ENCODE measurements around the gene CEP78.
"Not testable (repeated sequence)": the region's sequence is repeated elsewhere in the genome, so short reads cannot be mapped to it uniquely, and the experiment has no call there.

Gene CEP78

DNA sequence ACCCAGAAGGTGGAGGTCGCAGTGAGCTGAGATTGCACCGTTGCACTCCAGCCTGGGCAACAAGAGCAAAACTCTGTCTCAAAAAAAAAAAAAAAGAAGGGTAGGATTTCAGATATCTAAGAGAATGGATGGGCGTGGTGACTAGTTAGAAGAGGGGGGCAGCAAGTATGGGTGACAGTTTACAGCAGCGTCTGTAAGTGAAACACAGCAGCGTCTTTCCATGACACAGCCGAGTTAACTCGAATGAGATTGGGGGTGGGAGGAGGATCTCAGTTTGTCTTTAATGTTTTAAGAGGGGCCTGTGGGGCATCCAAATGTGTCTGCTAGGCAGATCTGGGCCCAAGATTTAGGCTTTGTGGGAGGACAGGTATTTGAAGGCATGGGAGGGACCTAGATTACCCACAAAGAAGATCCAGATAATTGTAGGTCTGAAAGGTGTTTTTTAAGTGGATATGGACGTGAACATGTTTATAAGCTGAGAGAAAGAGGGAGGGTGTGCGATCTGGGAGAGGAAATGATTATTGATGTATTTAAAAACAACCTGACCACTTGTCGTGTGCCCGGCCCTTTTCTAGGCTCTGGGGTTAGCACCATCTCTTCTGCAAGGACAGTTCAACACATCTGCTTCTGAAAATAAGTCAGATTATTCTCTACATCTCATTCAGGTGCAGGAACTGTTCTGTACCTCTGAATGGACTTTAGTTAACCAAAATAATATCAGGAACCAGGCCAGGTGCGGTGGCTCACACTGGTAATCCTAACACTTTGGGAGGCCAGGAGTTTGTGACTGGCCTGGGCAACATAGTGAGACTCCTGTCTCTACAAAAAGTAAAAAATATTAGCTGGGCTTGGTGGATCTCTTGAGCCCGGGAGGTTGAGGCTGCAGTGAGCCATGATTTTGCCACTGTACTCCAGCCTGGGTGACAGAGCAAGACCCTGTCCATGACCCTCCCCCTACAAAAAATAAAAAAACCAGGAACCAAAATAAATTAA is 2.5 kb downstream of the CEP78 start:
- no peak for DNase-seq

DNA sequence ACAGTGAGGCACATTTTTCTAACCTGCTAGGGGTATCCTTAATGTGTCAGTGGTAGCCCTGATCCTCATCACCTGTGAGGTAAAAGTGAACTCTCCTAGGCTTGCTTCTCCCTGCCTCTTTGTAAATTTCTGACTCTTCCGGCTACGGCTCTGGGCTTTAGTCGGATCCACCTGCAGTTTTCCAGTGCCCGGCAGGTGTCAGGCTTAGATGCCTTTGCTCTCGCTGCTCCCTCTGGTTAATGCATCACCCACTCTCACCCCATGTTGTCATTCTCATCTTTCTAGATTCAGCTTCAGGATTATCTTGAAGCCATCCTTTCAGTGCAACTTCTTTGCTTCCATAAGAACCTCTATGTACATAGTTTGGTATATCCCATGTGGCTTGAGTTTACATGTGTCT is 3.6 kb downstream of the CEP78 start:
- no peak for DNase-seq

DNA sequence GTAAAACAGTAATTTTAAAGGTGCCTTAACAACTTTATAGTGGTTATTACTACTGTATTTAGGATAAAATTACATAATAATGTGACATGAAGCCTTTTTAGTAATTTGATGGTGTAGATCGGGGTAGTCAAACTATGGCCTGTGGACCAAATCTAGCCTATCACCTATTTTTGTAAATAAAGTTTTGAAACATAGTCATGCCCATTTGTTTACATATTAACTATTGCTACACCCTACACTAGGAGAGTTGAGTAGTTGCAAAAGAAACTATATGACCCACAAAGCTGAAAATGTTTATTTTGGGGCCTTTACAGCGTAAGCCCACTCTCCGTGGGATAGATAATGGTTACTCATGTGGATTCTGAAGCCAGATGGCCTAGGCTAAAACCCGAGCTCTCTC is 6.2 kb downstream of the CEP78 start:
- no peak for DNase-seq

DNA sequence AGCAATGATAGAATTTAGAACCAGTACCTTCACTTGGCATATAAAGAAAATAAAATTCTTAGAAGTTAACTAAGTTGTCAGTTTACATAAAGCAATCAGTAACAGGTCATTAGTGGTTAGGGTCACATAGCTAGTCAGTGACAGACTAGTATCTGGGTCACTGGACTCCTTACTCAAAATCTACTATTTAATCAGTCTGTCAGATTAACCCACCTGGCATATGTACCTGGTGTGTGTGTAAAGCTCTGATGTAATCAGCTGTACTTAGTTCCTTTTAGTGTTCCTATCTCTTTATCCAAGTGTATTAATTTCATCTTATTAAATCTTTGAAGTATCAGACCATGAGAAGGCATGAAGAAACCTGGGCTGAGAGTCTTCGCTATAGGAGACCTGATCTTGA is 7.3 kb downstream of the CEP78 start:
- DNase-seq = no peak

DNA sequence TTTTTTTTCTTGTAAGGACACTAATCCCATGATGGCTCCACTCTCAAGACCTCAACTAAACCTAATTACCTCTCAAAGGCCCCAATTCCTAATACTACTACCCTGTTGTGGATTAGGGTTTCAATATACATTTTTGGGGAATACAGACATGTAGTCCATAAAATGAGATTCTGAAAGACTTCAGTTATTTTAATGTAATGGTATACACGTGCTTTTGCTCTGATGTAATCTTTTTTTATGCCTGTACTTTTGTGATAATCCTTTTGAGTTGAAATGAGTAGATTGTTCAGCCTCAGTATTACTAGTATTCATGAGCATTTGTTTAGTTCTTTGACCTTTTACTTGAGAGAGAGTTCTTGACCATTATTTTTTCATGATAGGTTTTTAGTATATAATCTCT is 9.5 kb downstream of the CEP78 start:
- DNase-seq = no peak

DNA sequence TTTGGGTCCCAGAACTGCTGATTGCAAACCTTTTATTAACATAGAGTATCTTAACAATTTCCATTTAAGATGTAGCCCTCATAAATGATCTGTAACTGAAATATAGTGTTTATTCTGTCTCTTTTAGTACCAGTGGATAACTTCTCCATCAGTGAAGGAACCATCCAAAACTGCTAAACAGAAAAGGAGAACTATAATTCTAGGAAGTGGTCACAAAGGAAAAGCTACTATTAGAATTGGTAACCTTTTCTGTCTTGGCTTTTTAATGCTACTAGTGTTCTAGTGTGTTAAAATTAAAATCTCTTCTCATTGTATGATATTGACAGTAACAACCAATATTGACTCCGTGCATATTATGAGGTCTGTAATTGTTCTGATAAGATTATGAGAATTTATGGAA is 12.8 kb downstream of the CEP78 start:
- DNase-seq = no peak

DNA sequence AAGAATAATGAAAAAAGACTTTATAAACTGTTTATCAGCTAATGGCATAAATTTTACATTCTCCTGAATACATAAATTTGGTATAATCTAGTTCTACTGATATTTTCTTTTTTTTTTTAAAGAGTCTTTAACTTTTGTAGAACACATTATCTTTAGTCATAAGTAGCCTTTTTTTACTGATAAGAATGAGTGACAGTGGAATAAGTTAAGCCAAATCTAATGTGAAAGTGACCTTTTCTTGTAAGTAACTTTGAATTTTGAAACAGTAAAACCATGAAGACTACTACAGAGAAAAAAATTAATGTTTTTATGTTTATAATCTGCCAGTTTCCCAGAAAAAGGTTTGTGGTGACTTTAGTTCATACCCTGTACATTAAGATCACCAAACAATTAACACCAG is 13.7 kb downstream of the CEP78 start:
- DNase-seq = no peak

DNA sequence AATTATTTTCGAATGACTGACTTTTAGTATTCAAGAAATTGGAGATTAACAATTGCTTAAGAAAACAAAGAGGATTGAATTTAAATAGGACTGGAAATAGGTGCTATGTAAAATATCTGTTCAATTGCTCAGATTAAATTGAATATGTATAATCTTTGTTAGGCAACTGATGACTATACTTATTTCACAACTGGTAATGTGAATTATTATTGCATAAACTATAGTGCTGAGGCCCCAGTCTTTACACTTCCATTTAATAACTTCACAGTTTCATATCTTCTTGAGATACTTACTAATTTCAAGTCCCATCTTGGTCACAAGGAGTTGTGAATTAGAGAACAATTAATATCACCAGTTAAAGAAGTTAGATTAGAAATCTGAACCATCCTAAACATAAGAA is 16.7 kb downstream of the CEP78 start:
- no peak for DNase-seq

DNA sequence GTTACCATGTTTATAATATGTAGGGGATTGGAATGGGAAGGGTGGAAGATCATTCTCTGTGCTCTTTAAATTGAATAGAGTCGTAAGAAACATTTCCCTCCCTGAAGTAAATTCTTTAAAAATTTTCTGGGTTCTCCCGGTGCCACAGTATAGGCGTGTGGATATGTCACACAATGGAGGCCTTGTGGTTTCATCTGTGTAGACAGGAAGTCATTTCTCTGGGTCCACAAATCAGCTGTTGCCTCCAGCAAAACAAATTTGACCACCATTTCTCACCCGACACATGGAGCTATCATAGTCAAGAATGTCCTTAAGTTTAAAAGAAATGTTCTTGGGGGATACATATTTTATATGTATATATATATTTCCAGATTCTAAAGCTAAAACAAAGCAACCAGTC is 17.4 kb downstream of the CEP78 start:
- no peak for DNase-seq

DNA sequence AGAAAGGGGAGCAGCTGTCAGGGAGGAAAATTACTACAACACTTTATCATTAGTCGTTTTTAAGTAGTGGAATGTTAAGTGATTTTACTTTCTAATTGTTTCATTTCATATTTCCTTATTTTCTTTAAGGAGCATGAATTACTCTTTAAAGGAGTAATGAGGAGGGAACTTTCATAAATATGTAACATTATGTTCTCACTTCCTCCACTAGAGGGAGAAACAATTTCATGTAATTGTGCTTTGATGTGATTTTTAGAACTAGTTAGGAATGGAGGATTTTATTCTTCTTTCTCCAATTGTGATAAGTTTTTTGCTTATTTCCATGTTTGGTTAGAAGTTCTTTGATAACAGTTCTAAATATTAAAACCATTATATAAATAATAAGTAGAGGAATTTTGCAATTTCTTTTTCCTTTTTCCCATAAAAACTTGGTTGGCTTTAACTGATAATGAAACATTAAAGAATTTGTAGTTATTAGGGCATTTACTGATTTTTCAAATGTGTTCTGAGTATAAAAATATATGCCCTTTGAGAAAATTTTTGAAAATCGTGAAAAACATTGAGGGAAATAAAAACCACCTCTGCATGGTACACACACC is 25.6 kb downstream of the CEP78 start:
- DNase-seq = peak; percentile 7

DNA sequence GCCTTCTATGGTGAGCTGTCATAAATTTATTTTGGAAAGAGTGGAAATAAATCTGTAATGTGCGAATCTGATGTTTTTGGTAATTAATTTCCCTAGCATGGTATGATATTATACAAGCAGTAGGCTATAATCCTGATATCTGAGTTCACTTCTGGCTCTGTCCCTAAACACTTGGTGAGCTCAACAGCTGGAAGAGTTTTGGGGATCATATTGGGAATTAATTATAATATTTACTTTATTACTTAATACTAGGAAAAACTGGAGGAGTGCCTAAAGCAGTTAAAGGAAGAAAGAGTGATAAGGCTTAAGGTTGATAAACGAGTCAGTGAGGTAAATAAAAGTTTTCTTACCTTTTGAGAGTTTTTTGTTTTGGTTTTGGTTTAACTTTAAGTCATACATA is 26.8 kb downstream of the CEP78 start:
- DNase-seq = no peak

DNA sequence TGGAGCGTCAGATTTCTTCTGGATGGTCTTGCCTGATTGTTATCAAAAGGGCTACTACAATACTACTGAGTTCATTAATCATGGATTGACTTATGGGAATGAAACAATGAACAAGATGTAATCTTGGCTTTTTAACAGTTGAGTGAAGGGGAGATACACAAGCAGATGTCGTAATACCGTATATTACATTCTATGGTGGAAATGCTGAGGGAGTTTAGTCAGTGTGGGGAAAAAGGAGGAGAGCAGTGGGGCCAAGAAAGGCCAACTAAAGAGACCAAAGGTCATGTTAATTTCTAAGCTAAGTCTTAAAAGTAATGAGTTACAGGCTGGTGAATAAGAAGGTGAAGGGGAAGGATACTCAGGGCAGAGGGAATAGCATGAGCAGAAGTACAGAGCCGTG is 32.0 kb downstream of the CEP78 start:
- no peak for DNase-seq

DNA sequence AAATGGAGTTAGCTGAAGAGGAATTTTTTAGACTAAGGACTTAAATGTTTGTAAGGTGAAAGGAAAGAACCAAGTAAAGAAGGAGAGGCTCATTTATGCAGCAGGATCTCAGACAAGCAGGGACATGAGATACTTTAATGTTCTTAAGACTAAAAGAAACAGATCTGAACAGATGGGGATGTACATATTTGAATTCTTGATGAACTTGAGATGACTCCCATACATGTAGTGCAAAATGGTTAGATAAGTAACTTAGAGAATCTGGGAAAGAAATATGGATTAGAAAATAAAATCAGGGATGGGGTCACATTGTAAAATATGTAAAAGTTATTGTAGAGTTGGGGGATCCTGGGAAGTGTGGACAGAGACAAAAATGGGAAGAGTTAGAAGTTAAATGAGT is 33.9 kb downstream of the CEP78 start:
- no peak for DNase-seq

DNA sequence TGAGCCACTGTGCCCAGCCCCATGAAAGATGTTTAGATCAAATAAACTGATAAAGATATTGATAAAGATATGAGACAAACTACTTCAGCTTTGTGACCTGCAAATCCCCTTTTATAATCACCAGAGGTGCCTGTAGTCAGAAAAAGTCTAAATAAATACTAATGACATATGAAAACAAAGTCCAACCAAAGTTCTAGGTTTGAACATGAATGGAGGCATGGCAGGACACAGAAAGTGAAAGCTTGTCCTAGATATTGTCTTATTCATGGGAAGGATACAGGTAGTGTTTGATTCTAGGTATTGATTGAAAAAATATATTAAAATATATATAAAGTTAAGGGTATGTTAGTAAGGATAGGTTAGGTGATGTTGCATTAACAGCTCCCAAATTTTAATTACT is 36.4 kb downstream of the CEP78 start:
- no peak for DNase-seq

DNA sequence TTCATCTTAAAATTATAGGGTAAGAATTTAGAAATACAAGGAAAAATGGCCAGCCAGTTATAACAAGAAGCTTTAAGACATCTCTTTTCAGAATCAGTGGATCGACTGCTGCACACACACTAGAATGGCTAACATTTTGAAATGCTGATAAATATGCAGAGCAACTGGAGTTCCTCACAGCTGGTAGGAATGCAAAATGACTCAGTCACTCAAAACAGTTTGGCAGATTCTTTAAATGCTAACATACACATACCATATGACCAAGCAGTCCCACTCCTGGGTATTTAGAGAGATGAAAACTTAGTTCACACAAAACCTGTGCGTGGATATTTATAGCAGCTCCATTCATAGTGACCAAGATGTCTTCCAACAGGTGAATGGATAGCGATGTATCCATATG is 37.9 kb downstream of the CEP78 start:
- no peak for DNase-seq

DNA sequence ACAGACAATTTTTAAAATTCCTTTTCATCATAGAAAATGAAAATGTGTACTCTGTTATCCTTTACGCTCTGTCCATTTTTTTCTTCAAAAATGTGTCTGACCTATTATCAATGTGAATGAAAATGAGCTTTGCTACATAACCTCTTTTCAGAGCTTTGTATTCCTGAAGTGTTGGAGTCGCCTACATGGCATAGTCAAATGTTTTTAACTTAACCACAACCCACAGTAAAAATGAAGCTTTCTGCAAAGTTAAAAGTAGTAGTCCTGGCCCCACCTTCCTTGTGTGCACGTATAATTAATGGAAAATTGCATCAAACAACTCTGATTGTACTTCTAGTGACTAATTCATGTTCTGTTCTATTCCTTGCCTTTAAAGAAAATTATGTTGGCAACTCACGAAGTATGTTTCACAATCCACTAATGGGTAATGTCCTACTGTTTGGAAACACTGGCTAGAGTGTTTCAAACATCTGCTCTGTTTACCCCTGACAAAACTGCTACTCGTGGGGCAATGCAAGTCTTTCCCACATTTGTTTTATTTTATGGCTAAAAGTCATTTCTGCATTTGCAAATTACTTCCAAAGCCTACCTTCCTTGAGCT is 42.4 kb downstream of the CEP78 start:
- no peak for DNase-seq

DNA sequence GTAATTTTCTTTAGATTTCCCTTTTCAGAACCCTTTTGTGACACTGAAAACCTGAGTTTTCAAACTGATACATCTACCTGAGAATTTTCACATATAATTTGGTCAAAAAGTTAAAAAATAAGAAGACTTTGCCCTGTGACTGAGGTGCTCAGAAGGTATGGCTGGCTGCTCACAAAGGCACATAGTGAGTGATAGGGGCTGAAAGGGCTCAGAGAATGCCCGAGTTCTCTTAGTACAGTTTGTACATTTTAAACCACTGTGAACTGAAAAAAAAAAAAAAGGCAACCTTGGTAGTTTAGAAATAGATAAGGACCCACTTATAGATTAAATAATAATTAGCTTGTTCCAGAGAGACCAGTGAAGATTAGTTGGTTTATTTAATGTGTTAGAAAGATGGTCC is 42.9 kb downstream of the CEP78 start:
- no peak for DNase-seq

DNA sequence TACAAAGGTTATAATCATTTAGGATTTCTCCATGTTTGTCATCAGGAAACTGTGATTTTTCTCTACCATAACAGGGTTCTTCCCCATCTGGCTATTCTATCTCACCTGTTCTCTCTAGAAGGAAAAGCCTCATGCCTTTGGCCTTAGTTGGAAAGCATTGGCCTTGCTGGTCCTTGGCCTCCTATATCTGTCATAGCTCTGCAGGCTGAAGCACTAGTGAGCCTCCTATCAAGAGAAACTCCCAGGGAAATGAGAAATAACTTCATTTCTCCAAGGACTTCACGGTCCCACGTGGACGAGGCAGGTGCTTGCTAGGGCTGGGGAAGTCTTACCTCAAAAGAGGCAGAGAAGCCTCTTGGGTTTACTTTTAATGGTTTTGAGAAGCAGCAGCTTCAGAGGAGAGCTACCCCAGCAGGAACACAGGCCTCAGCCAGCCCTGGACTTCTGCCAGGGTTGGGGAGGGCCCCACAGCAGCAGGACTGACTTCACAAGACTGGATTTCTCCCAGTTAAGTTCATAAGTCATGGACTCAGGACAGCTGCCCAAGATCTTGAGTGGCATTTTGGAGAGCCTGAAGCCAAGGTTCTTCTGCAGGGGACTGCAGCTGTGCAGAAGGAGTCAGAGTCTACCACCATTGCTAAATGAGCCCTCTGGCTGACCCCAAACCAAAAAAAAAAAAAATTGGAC is 45.2 kb downstream of the CEP78 start:
- no peak for DNase-seq

DNA sequence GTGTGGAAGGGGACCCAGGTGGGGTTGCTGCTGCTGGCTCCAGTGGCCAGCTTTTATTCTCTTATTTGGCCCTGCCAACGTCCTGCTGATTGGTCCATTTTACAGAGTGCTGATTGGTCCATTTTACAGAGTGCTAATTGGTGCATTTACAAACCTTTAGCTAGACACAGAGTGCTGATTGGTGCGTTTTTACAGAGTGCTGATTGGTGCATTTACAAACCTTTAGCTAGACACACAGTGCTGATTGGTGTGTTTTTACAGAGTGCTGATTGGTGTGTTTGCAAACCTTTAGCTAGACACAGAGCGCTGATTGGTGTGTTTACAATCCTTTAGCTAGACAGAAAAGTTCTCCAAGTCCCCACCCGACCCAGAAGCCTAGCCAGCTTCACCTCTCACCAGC is 48.3 kb downstream of the CEP78 start:
- DNase-seq = not testable (repeated sequence)

DNA sequence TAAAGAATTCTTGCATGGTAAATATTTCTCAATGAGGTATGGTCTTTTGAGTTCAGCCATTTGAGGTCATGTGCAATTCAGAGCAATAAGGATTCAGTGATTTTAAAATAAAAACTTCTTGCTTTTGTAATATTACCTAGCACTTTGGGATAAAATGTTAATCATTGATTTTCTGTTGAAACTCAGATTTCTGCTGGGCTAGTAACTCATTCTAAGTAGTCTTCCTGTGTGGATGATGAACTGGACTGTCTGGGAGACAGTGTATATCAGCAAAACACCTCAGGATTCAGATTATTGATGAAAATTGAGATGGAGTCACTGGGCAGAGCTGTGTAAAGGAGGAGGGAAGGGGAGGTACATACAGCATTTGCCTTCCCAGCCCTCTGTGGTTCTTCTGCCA is 50.2 kb downstream of the CEP78 start:
- no peak for DNase-seq

DNA sequence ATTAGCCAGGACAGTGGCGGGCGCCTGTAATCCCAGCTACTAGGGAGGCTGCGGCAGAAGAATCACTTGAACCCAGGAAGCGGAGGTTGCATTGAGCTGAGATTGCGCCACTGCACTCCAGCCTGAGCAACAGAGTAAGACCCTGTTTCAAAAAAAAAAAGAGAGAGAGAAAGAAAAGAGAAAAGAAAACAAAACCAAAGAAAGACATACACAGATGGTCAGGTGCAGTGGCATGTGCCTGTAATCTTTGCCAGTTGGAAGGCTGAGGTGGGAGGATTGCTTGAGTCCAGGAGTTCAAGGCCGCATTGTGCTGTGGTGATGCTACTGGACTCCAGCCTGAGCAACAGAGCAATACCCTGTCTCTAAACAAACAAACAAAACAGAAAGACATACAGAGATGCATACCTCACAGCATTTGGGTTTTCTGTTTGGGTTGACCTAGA is 51.1 kb downstream of the CEP78 start:
- no peak for DNase-seq

DNA sequence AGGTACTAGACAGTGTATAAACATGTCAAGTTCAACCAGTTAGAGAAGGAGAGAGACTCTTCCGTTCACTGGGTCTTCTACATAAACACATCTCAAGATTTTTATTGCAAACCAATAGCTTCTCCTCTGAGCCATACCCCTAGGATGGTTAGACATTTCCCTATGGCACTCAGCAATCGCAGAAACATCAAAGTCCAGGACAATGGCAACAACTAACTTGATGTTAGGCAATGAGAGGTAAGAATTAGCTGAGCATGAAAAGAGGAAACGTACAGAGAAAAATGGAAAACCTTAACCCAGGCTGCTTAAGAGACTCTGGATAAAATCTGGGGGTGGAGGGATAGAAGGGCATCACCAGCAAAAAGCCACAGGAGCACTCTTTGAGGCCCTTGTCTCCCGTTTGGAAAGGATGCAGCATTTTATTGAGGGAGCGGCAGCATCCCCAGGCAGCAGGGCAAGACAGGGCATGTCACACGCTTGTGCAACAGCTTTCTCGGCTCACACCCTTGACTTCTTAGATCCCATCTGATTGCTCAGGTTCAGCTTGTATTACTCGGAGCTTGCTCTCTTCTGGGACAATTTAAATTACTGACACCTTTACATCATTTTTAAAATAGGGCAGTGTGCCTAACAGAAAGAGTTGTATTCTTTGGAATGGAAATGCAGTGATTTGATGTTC is 52.5 kb downstream of the CEP78 start:
- no peak for DNase-seq

DNA sequence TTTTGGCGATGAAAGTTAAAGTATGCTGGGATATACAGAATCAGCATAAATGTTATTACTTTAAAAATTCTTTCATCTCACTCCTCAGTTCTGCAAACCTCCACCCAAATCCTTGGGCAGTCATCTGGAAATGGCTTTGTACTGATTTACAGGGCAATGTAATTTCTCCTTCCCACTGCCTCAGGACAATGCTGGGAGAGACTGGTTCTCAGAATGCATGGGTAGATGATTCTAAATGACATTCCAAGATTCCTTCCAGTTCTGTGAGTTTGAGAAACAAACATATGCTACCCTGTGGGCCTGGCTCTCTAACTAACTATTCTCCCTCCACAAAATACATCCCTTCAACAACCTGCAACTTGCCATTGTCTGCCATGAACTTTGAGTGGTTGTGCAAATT is 53.6 kb downstream of the CEP78 start:
- DNase-seq = no peak

Measured in RPMI8226 (cell line).